Esophagus muscularis mucosa (tissue), 4 donors: ENCODE measurements around the gene ZNF17. TPM values are rescaled to one million over a fixed set of nuclear protein-coding genes. Genes with fewer than 3 reads are reported as not detected.

Source experiments
- DNase-seq: peaks from one replicate; pipeline ENCODE4 v3.0.0-alpha.2; 2017; ENCODE audit errors: extremely low spot score
- H3K27ac ChIP-seq, 4 donors: fragments of 200-600 bp; sonication (generic); replicated peaks in 1 of 4; 1 replicate in 3 of 4; 2 replicates in 1 of 4; pipeline ENCODE4 v1.5.1; 2016 to 2019; ENCODE audit warnings: mild to moderate bottlenecking in 1 of 4
- H3K27me3 ChIP-seq, 4 donors: fragments of 200-600 bp; sonication (generic); one replicate each; pipeline versions ENCODE4 v1.5.1 to v1.6.0; 2016 to 2019
- H3K36me3 ChIP-seq, 4 donors: fragments of 200-600 bp; sonication (generic); one replicate each; pipeline ENCODE4 v1.5.1; 2016 to 2019
- H3K4me1 ChIP-seq, 4 donors: fragments of 200-600 bp; sonication (generic); one replicate each; pipeline ENCODE4 v1.5.1; 2016 to 2019
- H3K4me3 ChIP-seq, 4 donors: fragments of 200-600 bp; sonication (generic); 1 replicate in 2 of 4; 2 replicates in 2 of 4; pipeline ENCODE4 v1.5.1; 2016 to 2019; ENCODE audit warnings: mild to moderate bottlenecking in 4 of 4, moderate library complexity in 1 of 4
- H3K9me3 ChIP-seq, 4 donors: fragments of 200-600 bp; sonication (generic); 1 replicate in 3 of 4; 2 replicates in 1 of 4; pipeline ENCODE4 v1.5.1; 2016 to 2019
- EP300 ChIP-seq: sonication (generic); formaldehyde crosslinking; IDR thresholded peaks from one replicate; pipeline ENCODE4 v1.6.1; 2017; ENCODE audit warnings: antibody characterized with exemption
- POLR2A ChIP-seq: fragments of 450-650 bp; IDR thresholded peaks from one replicate; pipeline ENCODE4 v1.6.1; 2017; ENCODE audit warnings: antibody characterized with exemption, moderate library complexity, mild to moderate bottlenecking, low read depth
- POLR2AphosphoS5 ChIP-seq, 2 donors: sonication (generic); formaldehyde crosslinking; IDR thresholded peaks; one replicate each; pipeline ENCODE4 v1.6.1; 2017; ENCODE audit warnings: antibody characterized with exemption in 2 of 2
- WGBS: methylation state at CpG from one replicate; pipeline ENCODE4 v1.1.5; 2018; 5-methylcytosine and 5-hydroxymethylcytosine counted together
- intact Hi-C: fragments of 100-400 bp; cut with DNase I; formaldehyde crosslinking; loops from one replicate; pipeline ENCODE4 v1.15.1; 2023
- total RNA-seq, 4 donors: library from RNA; depleted of rRNA; stranded (reverse); fragments of >200 nt; gene quantifications; one replicate each; pipeline versions ENCODE4 v1.1.0 to v1.2.1, GENCODE V29; 2016
- TF ChIP-seq, protein P1 (sequence below), 3 experiments: fragments of 200-600 bp in 2 of 3; fragments of 450-650 bp in 1 of 3; sonication (generic) in 2 of 3; IDR thresholded peaks; one replicate each; pipeline ENCODE4 v1.5.1; 2017 to 2019; ENCODE audit warnings: antibody characterized with exemption in 3 of 3, mild to moderate bottlenecking in 2 of 3, moderate library complexity in 1 of 3

ZNF17 gene
- 1 to 10 TPM; 6.1 to 9.6 (median 8.8) TPM for total RNA-seq

DNA sequence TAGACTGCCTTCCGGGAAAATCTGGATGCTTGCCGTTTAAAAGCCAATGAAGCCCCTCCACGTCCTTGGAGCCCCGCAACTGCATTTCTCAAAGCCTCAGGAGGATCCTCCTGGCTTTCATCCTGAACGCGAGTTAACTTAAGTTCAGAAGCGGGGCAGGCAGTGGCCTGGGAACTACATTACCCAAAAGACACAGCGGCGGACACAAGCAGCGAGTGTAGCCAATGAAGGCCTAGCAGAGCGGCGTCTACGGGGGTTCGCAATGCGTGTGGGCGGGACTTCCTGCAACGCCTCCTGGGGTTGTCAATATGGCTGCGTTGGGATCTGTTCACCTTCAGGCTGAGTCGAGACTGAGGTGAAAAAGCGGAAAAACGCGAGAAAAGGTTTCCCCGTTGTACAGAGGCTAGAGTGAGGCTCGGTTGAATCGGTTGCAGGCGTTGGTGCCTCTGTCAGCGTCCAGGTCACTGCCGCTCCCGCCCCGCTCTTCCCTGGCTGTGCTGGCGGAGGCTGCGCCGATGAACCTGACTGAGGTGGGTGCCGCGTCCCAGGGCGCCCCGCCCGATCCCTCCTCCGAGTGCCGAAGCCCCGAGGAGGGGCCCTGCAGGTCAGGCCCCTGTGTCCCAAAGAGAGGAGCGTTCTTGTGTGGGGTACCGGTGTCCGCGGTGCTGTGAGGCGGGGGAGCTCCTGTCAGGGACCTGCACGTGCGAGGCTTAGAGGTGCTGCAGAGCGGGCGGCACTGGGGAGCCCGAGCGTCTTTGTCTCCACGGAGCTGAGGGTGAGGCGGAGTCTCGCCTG, at the start of gene ZNF17:
Gene ZNF17, plus strand, starts transcription at position 285 of the 795 bp plus-strand sequence. CDS start 2,455 bp downstream, outside the sequence.
- peak within 1 kb of the TSS; percentile 75 to 93 (median 82) for H3K4me3 ChIP-seq
- H3K27me3 ChIP-seq, result no peaks in the 10 kb centered on the region
- TF ChIP-seq, protein P1, sequence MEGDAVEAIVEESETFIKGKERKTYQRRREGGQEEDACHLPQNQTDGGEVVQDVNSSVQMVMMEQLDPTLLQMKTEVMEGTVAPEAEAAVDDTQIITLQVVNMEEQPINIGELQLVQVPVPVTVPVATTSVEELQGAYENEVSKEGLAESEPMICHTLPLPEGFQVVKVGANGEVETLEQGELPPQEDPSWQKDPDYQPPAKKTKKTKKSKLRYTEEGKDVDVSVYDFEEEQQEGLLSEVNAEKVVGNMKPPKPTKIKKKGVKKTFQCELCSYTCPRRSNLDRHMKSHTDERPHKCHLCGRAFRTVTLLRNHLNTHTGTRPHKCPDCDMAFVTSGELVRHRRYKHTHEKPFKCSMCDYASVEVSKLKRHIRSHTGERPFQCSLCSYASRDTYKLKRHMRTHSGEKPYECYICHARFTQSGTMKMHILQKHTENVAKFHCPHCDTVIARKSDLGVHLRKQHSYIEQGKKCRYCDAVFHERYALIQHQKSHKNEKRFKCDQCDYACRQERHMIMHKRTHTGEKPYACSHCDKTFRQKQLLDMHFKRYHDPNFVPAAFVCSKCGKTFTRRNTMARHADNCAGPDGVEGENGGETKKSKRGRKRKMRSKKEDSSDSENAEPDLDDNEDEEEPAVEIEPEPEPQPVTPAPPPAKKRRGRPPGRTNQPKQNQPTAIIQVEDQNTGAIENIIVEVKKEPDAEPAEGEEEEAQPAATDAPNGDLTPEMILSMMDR (IDR thresholded peaks at IDR 0.05), result no peak
- TF ChIP-seq POLR2AphosphoS5 (IDR thresholded peaks at IDR 0.05), result peak; percentile 76 to 94
- H3K9me3 ChIP-seq, result peaks cover 0 to 11% (median 3%) of the 10 kb centered on the region in 4 donors
- WGBS, result 0% methylated on average over 21 of the region's 55 CpGs
- peak; percentile 97 for DNase-seq
- peaks cover 19 to 29% (median 23%) of the 10 kb centered on the region in 4 donors for H3K4me1 ChIP-seq
- intact Hi-C loops, result loop anchor here (2.0 kb wide), 1 partner anchor 24 kb away; the partner anchor contains the start of gene ZNF749
- H3K27ac ChIP-seq, result peak within 1 kb of the TSS; percentile 75 to 80 (median 78)
- H3K36me3 ChIP-seq, result peaks cover 12 to 39% (median 33%) of the 10 kb centered on the region in 4 donors

DNA sequence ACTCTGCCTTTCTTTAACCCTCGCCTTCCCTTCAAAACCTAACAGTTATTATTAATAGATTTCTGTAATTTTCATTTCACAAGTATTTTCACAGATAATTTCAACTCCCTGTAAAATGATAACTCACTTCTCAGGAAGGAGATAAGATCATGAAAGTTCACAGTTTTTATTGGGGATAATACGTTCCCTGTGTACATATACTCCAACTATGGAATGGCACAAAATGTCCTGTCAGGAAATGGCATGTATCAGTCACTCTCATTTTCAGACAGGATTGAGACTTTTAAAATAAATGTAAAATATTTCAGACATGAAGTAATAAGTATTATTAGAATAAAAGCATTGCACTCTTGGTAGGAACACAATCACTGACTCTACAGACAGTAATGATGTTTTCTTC, 48.5 kb upstream of the ZNF17 start:
- TF ChIP-seq POLR2AphosphoS5 (IDR thresholded peaks at IDR 0.05) (no peak), EP300 (no peak), POLR2A (no peak)
- TF ChIP-seq, protein P1 (IDR thresholded peaks at IDR 0.05), result no peak
- no peak for DNase-seq
- peaks cover 14 to 22% (median 18%) of the 10 kb centered on the region in 4 donors for H3K4me1 ChIP-seq
- intact Hi-C loops, result loop anchor here (2.0 kb wide), 1 partner anchor 26 kb away; the partner anchor contains the start of gene ZNF548
- peaks cover 1 to 27% (median 21%) of the 10 kb centered on the region in 4 donors for H3K36me3 ChIP-seq
- WGBS, result 77% methylated on average over 2 of the region's 2 CpGs
- H3K9me3 ChIP-seq, result peaks cover 0 to 38% (median 12%) of the 10 kb centered on the region in 4 donors
- H3K4me3 ChIP-seq, result peak overlapping the region; percentile 83 to 94 (median 86)
- H3K27me3 ChIP-seq, result no peaks in the 10 kb centered on the region
- H3K27ac ChIP-seq, result peak overlapping the region; percentile 75 to 98 (median 95)

DNA sequence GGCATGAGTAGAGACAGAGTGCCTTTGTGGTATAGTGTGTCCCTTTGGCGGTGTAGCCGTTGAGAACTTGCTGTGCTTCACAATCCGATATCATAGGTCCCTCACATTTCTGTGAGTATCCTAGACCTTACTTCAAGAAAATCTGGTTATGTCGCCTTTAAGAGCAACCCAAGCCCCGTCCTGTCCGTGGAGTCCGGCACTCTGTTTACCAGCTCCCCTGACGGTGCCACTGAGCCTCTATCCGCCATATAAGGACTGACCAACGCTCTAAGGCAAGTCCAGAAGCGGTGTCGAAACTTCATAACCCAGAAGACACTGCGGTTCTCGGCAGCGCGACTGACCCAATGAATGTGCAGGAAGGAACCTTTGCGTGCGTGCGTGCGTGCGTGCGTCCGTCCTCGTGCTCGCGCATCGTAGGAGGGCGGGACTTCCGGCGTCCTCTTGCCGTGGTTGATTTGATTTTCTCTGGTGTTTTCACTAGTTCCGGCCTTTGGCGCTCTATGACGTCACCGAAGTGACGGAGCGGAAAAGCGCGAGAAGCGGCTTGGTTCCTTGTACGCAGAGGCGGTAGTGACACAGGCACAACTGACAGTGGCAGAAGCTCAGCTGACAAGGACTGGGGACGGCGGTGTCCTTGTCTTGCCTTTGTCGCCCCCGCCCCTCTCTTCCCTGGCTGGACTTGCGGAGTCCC, 47.8 kb upstream of the ZNF17 start, which contains the start of the genes TRAPPC2B and ZNF547:
Gene TRAPPC2B, plus strand, starts transcription at position 555 of the 691 bp plus-strand sequence. CDS start 1,283 bp downstream, outside the sequence.
Gene ZNF547, plus strand, starts transcription at position 555 of the 691 bp plus-strand sequence. CDS start 5,005 bp downstream, outside the sequence.
- TF ChIP-seq POLR2AphosphoS5 (IDR thresholded peaks at IDR 0.05) (peak; percentile 95 to 99), EP300 (peak; percentile 72), POLR2A (no peak)
- TF ChIP-seq, protein P1 (IDR thresholded peaks at IDR 0.05), result no peak
- Histone ChIP-seq H3K9me3 (peaks cover 0 to 31% (median 6%) of the 10 kb centered on the region in 4 donors), H3K4me1 (peaks cover 14 to 24% (median 18%) of the 10 kb centered on the region in 4 donors), H3K27ac (peak within 1 kb of the TSS; percentile 93 to 98 (median 97)), H3K4me3 (peak within 1 kb of the TSS; percentile 83 to 94 (median 86)), H3K36me3 (peaks cover 0 to 21% (median 14%) of the 10 kb centered on the region in 4 donors), H3K27me3 (no peaks in the 10 kb centered on the region)
- WGBS, result 0% methylated on average over 13 of the region's 47 CpGs
- intact Hi-C loops, result loop anchor here (2.0 kb wide), 1 partner anchor 26 kb away; the partner anchor contains the start of gene ZNF548
- DNase-seq, result peak; percentile 100

DNA sequence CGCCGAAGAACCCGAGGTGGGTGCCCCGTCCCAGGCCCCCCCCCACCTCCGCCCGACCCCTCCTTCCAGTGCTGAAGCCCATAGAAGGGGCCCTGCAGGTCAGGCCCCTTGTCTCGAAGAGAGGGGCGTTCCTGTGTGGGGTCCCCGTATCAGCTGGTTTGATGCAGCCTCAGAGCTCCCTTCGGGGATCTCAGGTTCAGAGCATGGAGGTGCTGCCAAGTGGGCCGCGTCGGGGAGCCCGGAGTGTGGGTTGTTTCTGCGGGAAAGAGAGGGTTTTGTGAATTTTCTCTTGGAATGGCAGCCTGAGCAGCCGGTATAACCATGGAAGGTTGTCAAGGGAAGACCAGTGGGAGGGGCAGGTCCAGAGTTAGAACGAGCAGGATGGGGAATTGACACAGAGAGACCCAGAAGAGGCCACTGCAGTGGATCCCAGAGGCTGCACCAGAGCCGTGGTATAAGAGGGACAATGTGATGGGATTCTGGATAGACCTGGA, 47.2 kb upstream of the ZNF17 start:
- Histone ChIP-seq H3K9me3 (peaks cover 0 to 25% (median 3%) of the 10 kb centered on the region in 4 donors), H3K4me3 (peak overlapping the region; percentile 83 to 94 (median 86)), H3K27me3 (no peaks in the 10 kb centered on the region), H3K36me3 (peaks cover 0 to 17% (median 9%) of the 10 kb centered on the region in 4 donors), H3K4me1 (peaks cover 14 to 24% (median 18%) of the 10 kb centered on the region in 4 donors), H3K27ac (peak overlapping the region; percentile 93 to 98 (median 97))
- no peak for TF ChIP-seq EP300
- TF ChIP-seq, protein P1 (IDR thresholded peaks at IDR 0.05), result no peak
- TF ChIP-seq POLR2AphosphoS5 (IDR thresholded peaks at IDR 0.05), result no peak
- TF ChIP-seq POLR2A, result no peak
- intact Hi-C loops, result loop anchor here (2.0 kb wide), 1 partner anchor 25 kb away; the partner anchor contains the start of gene ZNF548
- WGBS, result 1% methylated on average over 10 of the region's 18 CpGs
- no peak for DNase-seq
